ENCODE results near the gene SERPINA3.
"Not testable (repeated sequence)": the region's sequence is repeated elsewhere in the genome, so short reads cannot be mapped to it uniquely, and the experiment has no call there.

The SERPINA3 gene

DNA sequence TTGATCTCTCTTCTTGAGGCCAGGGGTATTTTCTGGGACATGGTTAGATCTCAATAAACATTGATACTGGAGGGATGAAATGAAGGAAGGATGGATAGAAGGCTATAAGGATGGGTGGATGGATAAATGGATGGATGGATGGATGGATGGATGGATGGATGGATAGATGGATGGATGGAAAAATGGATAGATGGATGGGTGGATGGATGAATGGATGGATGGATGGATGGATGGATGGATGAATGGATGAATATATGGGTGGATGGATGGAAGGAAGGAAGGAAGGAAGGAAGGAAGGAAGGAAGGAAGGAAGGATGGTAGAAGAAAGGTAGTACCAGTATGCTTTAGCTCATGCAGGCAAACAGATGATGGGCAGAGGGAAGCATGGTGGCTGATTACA is 34.7 kb upstream of the SERPINA3 start:
- not testable (repeated sequence) for H3K27me3 Mint-ChIP-seq (ENCODE audit: low read depth); H3K4me3 Mint-ChIP-seq; H3K36me3 Mint-ChIP-seq (ENCODE audit: low read depth); H3K4me1 Mint-ChIP-seq (ENCODE audit: low read depth); H3K9me3 Mint-ChIP-seq; H3K27ac Mint-ChIP-seq

- Mint-ChIP-seq H3K36me3 (ENCODE audit: low read depth) (no peaks in the 10 kb centered on the region), H3K27me3 (ENCODE audit: low read depth) (no peaks in the 10 kb centered on the region), H3K27ac (no peak overlapping the region), H3K4me1 (ENCODE audit: low read depth) (no peaks in the 10 kb centered on the region), H3K4me3 (no peak overlapping the region), H3K9me3 (no peaks in the 10 kb centered on the region)
Observed at GRCh38 chr14:94578712-94579111, 33.5 kb upstream of the SERPINA3 start.

- Mint-ChIP-seq H3K36me3 (ENCODE audit: low read depth) (no peaks in the 10 kb centered on the region), H3K9me3 (no peaks in the 10 kb centered on the region), H3K27me3 (ENCODE audit: low read depth) (no peaks in the 10 kb centered on the region), H3K4me1 (ENCODE audit: low read depth) (no peaks in the 10 kb centered on the region), H3K4me3 (no peak within 1 kb of the TSS), H3K27ac (no peak within 1 kb of the TSS)
Observed at GRCh38 chr14:94581127-94581999, 30.8 kb upstream of the SERPINA3 start, which contains the start of gene SERPINA5. TSS of gene SERPINA5 (plus strand) at chr14:94581426. CDS start at chr14:94587363, 5,937 bp downstream.

GRCh38 chr14:94582199-94582750 is 29.9 kb upstream of the SERPINA3 start:
- Mint-ChIP-seq H3K27ac (no peak overlapping the region), H3K36me3 (ENCODE audit: low read depth) (no peaks in the 10 kb centered on the region), H3K4me1 (ENCODE audit: low read depth) (no peaks in the 10 kb centered on the region), H3K9me3 (no peaks in the 10 kb centered on the region), H3K4me3 (no peak overlapping the region), H3K27me3 (ENCODE audit: low read depth) (no peaks in the 10 kb centered on the region)

- Mint-ChIP-seq H3K4me3 (no peak overlapping the region), H3K36me3 (ENCODE audit: low read depth) (no peaks in the 10 kb centered on the region), H3K4me1 (ENCODE audit: low read depth) (no peaks in the 10 kb centered on the region), H3K9me3 (no peaks in the 10 kb centered on the region), H3K27ac (no peak overlapping the region), H3K27me3 (ENCODE audit: low read depth) (no peaks in the 10 kb centered on the region)
Observed at GRCh38 chr14:94582851-94583250, 29.3 kb upstream of the SERPINA3 start.

- Mint-ChIP-seq H3K4me1 (ENCODE audit: low read depth) (no peaks in the 10 kb centered on the region), H3K9me3 (no peaks in the 10 kb centered on the region), H3K36me3 (ENCODE audit: low read depth) (no peaks in the 10 kb centered on the region), H3K27ac (no peak overlapping the region), H3K4me3 (no peak overlapping the region), H3K27me3 (ENCODE audit: low read depth) (no peaks in the 10 kb centered on the region)
Observed at GRCh38 chr14:94583557-94583956, 28.6 kb upstream of the SERPINA3 start.

- Mint-ChIP-seq H3K4me1 (ENCODE audit: low read depth) (no peaks in the 10 kb centered on the region), H3K4me3 (no peak overlapping the region), H3K27me3 (ENCODE audit: low read depth) (no peaks in the 10 kb centered on the region), H3K27ac (no peak overlapping the region), H3K9me3 (no peaks in the 10 kb centered on the region), H3K36me3 (ENCODE audit: low read depth) (no peaks in the 10 kb centered on the region)
Observed at GRCh38 chr14:94584591-94585280, 27.5 kb upstream of the SERPINA3 start.

DNA sequence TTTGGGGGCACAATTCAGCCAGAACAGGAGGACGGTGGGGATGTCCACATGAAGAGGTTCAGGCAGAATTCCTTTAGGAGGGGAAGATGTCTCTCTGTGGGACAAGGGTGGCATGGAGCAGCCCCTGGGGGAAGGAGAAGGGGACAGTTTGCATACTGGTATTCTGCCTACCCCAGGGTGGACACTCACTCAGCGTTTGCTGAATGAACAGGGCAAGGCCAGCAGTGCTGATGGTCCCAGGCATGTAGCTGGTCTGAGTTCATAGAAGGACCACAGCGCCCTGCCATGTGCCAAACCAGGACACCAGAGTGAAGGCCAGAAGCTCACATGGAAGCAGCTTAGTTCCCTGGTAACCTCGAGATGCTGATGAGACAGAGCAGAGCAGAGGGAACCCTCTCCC is 25.6 kb upstream of the SERPINA3 start:
- H3K27ac Mint-ChIP-seq: no peak overlapping the region
- H3K36me3 Mint-ChIP-seq (ENCODE audit: low read depth): no peaks in the 10 kb centered on the region
- no peaks in the 10 kb centered on the region for H3K27me3 Mint-ChIP-seq (ENCODE audit: low read depth)
- no peaks in the 10 kb centered on the region for H3K9me3 Mint-ChIP-seq
- H3K4me3 Mint-ChIP-seq: no peak overlapping the region
- no peaks in the 10 kb centered on the region for H3K4me1 Mint-ChIP-seq (ENCODE audit: low read depth)

- no peaks in the 10 kb centered on the region for H3K36me3 Mint-ChIP-seq (ENCODE audit: low read depth)
- H3K27ac Mint-ChIP-seq: no peak overlapping the region
- no peaks in the 10 kb centered on the region for H3K4me1 Mint-ChIP-seq (ENCODE audit: low read depth)
- no peak overlapping the region for H3K4me3 Mint-ChIP-seq
- H3K9me3 Mint-ChIP-seq: no peaks in the 10 kb centered on the region
- no peaks in the 10 kb centered on the region for H3K27me3 Mint-ChIP-seq (ENCODE audit: low read depth)
Observed at GRCh38 chr14:94588311-94588710, 23.9 kb upstream of the SERPINA3 start.

DNA sequence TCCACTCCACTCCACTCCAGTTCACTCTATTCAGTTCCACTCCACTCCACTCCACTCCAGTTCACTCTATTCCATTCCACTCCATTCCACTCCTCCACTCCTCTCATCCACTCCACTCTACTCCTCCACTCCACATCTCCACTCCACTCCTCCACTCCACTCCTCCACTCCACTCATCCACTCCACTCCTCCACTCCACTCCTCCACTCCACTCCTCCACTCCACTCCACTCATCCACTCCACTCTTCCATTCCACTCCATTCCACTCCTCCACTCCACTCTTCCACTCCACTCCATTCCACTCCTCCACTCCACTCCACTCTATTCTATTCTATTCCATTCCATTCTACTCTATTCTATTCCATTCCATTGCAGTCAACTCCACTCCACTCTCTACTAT is 21.1 kb upstream of the SERPINA3 start:
- Mint-ChIP-seq H3K36me3 (ENCODE audit: low read depth) (no peaks in the 10 kb centered on the region), H3K4me1 (ENCODE audit: low read depth) (no peaks in the 10 kb centered on the region), H3K9me3 (no peaks in the 10 kb centered on the region), H3K27me3 (ENCODE audit: low read depth) (no peaks in the 10 kb centered on the region), H3K27ac (no peak overlapping the region), H3K4me3 (no peak overlapping the region)

DNA sequence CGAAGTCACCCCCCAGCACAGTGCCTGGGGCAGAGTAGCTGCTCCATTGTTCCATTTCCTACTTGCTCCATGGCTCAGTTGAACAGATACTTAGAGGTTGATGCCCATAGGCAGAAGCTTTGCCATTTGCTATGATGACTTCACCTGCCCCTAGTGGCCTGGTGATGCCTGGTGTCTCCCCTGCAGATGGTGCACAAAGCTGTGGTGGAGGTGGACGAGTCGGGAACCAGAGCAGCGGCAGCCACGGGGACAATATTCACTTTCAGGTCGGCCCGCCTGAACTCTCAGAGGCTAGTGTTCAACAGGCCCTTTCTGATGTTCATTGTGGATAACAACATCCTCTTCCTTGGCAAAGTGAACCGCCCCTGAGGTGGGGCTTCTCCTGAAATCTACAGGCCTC is 20.3 kb upstream of the SERPINA3 start:
- no peak overlapping the region for H3K27ac Mint-ChIP-seq
- H3K4me1 Mint-ChIP-seq (ENCODE audit: low read depth): no peaks in the 10 kb centered on the region
- no peaks in the 10 kb centered on the region for H3K36me3 Mint-ChIP-seq (ENCODE audit: low read depth)
- no peak overlapping the region for H3K4me3 Mint-ChIP-seq
- no peaks in the 10 kb centered on the region for H3K9me3 Mint-ChIP-seq
- no peaks in the 10 kb centered on the region for H3K27me3 Mint-ChIP-seq (ENCODE audit: low read depth)

- no peaks in the 10 kb centered on the region for H3K4me1 Mint-ChIP-seq (ENCODE audit: low read depth)
- no peak overlapping the region for H3K4me3 Mint-ChIP-seq
- H3K27me3 Mint-ChIP-seq (ENCODE audit: low read depth): no peaks in the 10 kb centered on the region
- H3K36me3 Mint-ChIP-seq (ENCODE audit: low read depth): no peaks in the 10 kb centered on the region
- no peaks in the 10 kb centered on the region for H3K9me3 Mint-ChIP-seq
- H3K27ac Mint-ChIP-seq: no peak overlapping the region
Observed at GRCh38 chr14:94592457-94592856, 19.7 kb upstream of the SERPINA3 start.

- H3K27ac Mint-ChIP-seq: no peak overlapping the region
- no peaks in the 10 kb centered on the region for H3K9me3 Mint-ChIP-seq
- no peak overlapping the region for H3K4me3 Mint-ChIP-seq
- H3K4me1 Mint-ChIP-seq (ENCODE audit: low read depth): no peaks in the 10 kb centered on the region
- H3K27me3 Mint-ChIP-seq (ENCODE audit: low read depth): no peaks in the 10 kb centered on the region
- H3K36me3 Mint-ChIP-seq (ENCODE audit: low read depth): no peaks in the 10 kb centered on the region
Observed at GRCh38 chr14:94593376-94593748, 18.8 kb upstream of the SERPINA3 start.

DNA sequence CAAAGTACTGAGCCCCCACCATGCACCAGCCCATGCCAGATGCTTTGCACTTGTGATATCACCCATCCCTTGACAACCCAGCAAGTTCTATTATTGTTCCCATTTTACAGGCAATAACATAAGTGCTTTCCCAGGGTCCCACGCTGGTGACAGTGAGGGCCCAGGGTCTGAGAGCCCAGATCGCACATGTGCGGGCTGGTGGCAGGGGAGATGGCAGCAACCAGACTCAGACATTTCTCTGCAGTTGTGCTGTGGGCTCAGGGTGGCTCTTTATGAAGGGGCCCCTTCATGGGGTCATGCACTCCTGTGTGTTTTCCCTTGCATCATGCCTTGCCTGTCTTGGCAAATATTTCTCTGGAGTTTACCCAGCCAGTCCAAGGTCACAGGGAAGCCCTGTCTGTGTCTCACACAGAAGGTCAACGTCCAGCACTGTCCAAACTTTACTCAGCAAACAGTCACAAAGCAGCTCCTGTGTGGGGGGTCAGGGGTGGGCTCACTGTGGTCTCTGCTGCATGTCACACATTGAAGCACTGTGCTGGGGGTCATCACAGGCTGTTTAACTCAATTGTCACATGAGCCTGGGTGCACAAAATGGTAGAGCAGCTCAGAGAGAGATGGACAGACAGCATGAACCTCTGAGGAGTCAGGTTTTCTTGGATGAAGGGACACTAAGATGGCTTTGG is 18.3 kb upstream of the SERPINA3 start:
- no peaks in the 10 kb centered on the region for H3K4me1 Mint-ChIP-seq (ENCODE audit: low read depth)
- H3K27me3 Mint-ChIP-seq (ENCODE audit: low read depth): no peaks in the 10 kb centered on the region
- no peaks in the 10 kb centered on the region for H3K36me3 Mint-ChIP-seq (ENCODE audit: low read depth)
- H3K4me3 Mint-ChIP-seq: no peak overlapping the region
- H3K27ac Mint-ChIP-seq: no peak overlapping the region
- H3K9me3 Mint-ChIP-seq: no peaks in the 10 kb centered on the region
